Endothelial cell of umbilical vein (primary cell): ENCODE measurements around the gene GLCE. TPM values are rescaled to one million over a fixed set of nuclear protein-coding genes. Genes with fewer than 3 reads are reported as not detected.

Experiments used
- BruUV-seq: library from RNA; stranded (reverse); fragments of 400-500 nt; replicated peaks from 2 replicates; lab custom pipeline; 2021; lab: Mats Ljungman, UMichigan
- CTCF ChIA-PET: fragments of 300-600, 350-600 bp; sonication (Branson Sonifier 250); formaldehyde crosslinking; loops from one replicate; lab custom pipeline; 2021; ENCODE audit warnings: antibody characterized with exemption, inconsistent platforms; lab: Charles Lee
- POLR2A ChIA-PET: fragments of 300-600, 350-600 bp; sonication (Branson Sonifier 250); formaldehyde crosslinking; loops from one replicate; lab custom pipeline; 2021; ENCODE audit warnings: antibody characterized with exemption, inconsistent platforms; lab: Charles Lee
- DNase-seq: peaks from one replicate; pipeline ENCODE4 v3.0.0-alpha.2; 2011; ENCODE audit warnings: low read depth, low spot score
- FAIRE-seq: peaks from 2 replicates; lab custom pipeline; 2011; peaks lifted over from hg19 to GRCh38; lab: Jason Lieb, UNC
- H2AFZ ChIP-seq: 2 replicates; pipeline ENCODE4 v1.6.0; 2012; ENCODE audit warnings: low read depth, low read length, control low read depth, inconsistent platforms
- H3K27ac ChIP-seq: 2 replicates; pipeline ENCODE4 v1.5.1; 2011; ENCODE audit warnings: low read depth, mild to moderate bottlenecking, control low read depth, low read length, moderate library complexity; ENCODE audit not compliant: insufficient read depth
- H3K27me3 ChIP-seq, 2 experiments: 2 replicates each; pipeline versions ENCODE4 v1.6.0 to v1.6.1; 2011; ENCODE audit warnings: low read length in 2 of 2, mixed read lengths in 1 of 2; ENCODE audit not compliant: control insufficient read depth in 2 of 2, insufficient read depth in 2 of 2
- H3K36me3 ChIP-seq, 2 experiments: 2 replicates in 1 of 2; 3 replicates in 1 of 2; pipeline ENCODE4 v1.5.1; 2011; ENCODE audit warnings: low read length in 2 of 2, mild to moderate bottlenecking in 1 of 2, moderate library complexity in 1 of 2; ENCODE audit not compliant: control insufficient read depth in 2 of 2, insufficient read depth in 2 of 2; ENCODE audit errors: extremely low read depth in 1 of 2
- H3K4me1 ChIP-seq: 3 replicates; pipeline ENCODE4 v1.5.1; 2011; ENCODE audit warnings: mild to moderate bottlenecking, low read length; ENCODE audit not compliant: control insufficient read depth, insufficient read depth; ENCODE audit errors: extremely low read depth
- H3K4me2 ChIP-seq: 2 replicates; pipeline ENCODE4 v1.6.1; 2011; ENCODE audit warnings: low read length, control low read depth, mixed read lengths; ENCODE audit not compliant: insufficient read depth
- H3K4me3 ChIP-seq, 3 experiments: fragments of 200-600 bp in 1 of 3; sonication (generic), shearing (Covaris generic) in 1 of 3; replicated peaks in 1 of 3; 2 replicates each; pipeline ENCODE4 v1.5.1; 2011 to 2016; ENCODE audit warnings: control low read depth in 3 of 3, low read length in 3 of 3, mild to moderate bottlenecking in 2 of 3, inconsistent platforms in 1 of 3, low read depth in 1 of 3, moderate library complexity in 1 of 3; ENCODE audit not compliant: insufficient read depth in 1 of 3
- H3K79me2 ChIP-seq: 2 replicates; pipeline ENCODE4 v1.6.0; 2012; ENCODE audit warnings: low read length, inconsistent platforms; ENCODE audit not compliant: control insufficient read depth, insufficient read depth
- H3K9ac ChIP-seq: replicated peaks from 2 replicates; pipeline ENCODE3; 2011; ENCODE audit warnings: low read length, control low read depth; ENCODE audit not compliant: insufficient read depth; ENCODE audit errors: extremely low read depth
- H3K9me1 ChIP-seq: replicated peaks from 3 replicates; pipeline ENCODE4 v1.6.0; 2011; ENCODE audit warnings: mild to moderate bottlenecking, low read length; ENCODE audit not compliant: control insufficient read depth, insufficient read depth; ENCODE audit errors: extremely low read depth
- H3K9me3 ChIP-seq: replicated peaks from 2 replicates; pipeline ENCODE4 v1.5.1; 2012; ENCODE audit warnings: low read length, inconsistent platforms; ENCODE audit not compliant: control insufficient read depth, insufficient read depth
- H4K20me1 ChIP-seq: replicated peaks from 2 replicates; pipeline ENCODE3; 2011; ENCODE audit warnings: mild to moderate bottlenecking, low read length; ENCODE audit not compliant: control insufficient read depth, insufficient read depth; ENCODE audit errors: extremely low read depth
- EZH2 ChIP-seq: IDR thresholded peaks from 2 replicates; pipeline ENCODE4 v1.6.1; 2012; ENCODE audit warnings: borderline replicate concordance, low read depth, mild to moderate bottlenecking, moderate library complexity, low read length, inconsistent platforms; ENCODE audit not compliant: severe bottlenecking
- FOS ChIP-seq: IDR thresholded peaks from 2 replicates; pipeline ENCODE4 v1.6.1; 2011; ENCODE audit warnings: mild to moderate bottlenecking, low read length, moderate library complexity, borderline replicate concordance; ENCODE audit not compliant: insufficient read depth
- GATA2 ChIP-seq: IDR thresholded peaks from 2 replicates; pipeline ENCODE4 v1.7.0; 2011; ENCODE audit warnings: low read depth, mild to moderate bottlenecking, moderate library complexity, mixed read lengths, low read length; ENCODE audit not compliant: insufficient read length, insufficient read depth
- JUN ChIP-seq: IDR thresholded peaks from 2 replicates; pipeline ENCODE4 v1.6.1; 2011; ENCODE audit warnings: borderline replicate concordance, low read depth; ENCODE audit not compliant: insufficient read length, insufficient read depth
- MYC ChIP-seq: IDR thresholded peaks from one replicate; pipeline ENCODE4 v1.6.1; 2011; ENCODE audit warnings: mild to moderate bottlenecking, low read depth, low read length
- POLR2A ChIP-seq: IDR thresholded peaks from 2 replicates; pipeline ENCODE4 v1.6.1; 2012; ENCODE audit warnings: low read depth, mild to moderate bottlenecking, control low read depth, low read length
- POLR2AphosphoS5 ChIP-seq: IDR thresholded peaks from 2 replicates; pipeline ENCODE4 v1.6.1; 2012; ENCODE audit warnings: low read depth, mild to moderate bottlenecking, control low read depth, low read length, moderate library complexity; ENCODE audit not compliant: insufficient read depth
- dilution Hi-C: fragments of 300-500 bp; cut with MboI; formaldehyde crosslinking; loops from one replicate; pipeline ENCODE4 v1.15.0; 2019; ENCODE audit warnings: low sequenced_read_pairs; ENCODE audit not compliant: extremely low pct_ligation_motif_present
- intact Hi-C: fragments of 100-400 bp; cut with micrococcal nuclease; formaldehyde crosslinking; loops from one replicate; pipeline ENCODE4 v1.10.0; 2022
- polyA plus RNA-seq, 4 experiments: library from polyadenylated mRNA; depleted of rRNA in 3 of 4; stranded (reverse) in 3 of 4; unstranded in 1 of 4; fragments of >200 nt; gene quantifications; 2 replicates each; pipeline versions ENCODE4 v1.2.1 to v1.2.3, GENCODE V29; 2011 to 2012; ENCODE audit warnings: missing spikeins in 1 of 4
- total RNA-seq: library from RNA; stranded (reverse); gene quantifications from 2 replicates; pipeline ENCODE4 v1.2.3, GENCODE V29; 2021
- TF ChIP-seq, protein P1 (sequence below): IDR thresholded peaks from 2 replicates; pipeline ENCODE4 v1.6.1; 2011; ENCODE audit not compliant: insufficient read depth, insufficient read length
- TF ChIP-seq, protein P2 (sequence below), 2 donors: IDR thresholded peaks; 1 replicate in 1 of 2; 2 replicates in 1 of 2; pipeline ENCODE4 v1.5.1; 2011; ENCODE audit warnings: low read length in 2 of 2, mild to moderate bottlenecking in 2 of 2, moderate library complexity in 2 of 2, control low read depth in 1 of 2, inconsistent platforms in 1 of 2, low read depth in 1 of 2; ENCODE audit not compliant: insufficient read depth in 1 of 2; ENCODE audit errors: extremely low read depth in 1 of 2

The GLCE gene
- total and polyA plus RNA-seq, 2 donors (not counting 3 experiments of a cell fraction or from before 2014, with no cell fraction given), result 48.1 to 86.6 TPM

DNA sequence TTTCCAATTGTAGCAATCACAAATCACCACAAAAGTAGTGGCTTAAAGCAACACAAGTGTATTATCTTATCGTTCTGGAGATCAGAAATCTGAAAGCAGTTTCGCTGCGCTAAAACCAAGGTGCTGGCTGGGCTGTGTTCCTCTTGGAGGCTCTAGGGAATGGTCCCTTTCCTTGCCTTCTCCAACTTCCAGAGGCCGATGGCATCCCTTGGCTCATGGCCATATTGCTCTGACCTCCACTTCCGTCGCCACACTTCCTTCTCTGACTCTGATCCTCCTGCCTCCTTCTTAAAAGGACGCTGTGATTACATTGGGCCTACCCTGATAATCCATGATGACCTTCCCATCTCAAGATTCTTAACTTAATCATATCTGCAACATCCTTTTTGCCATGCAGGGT is 127.6 kb downstream of the GLCE start:
- CTCF ChIA-PET, result interaction anchor here (2.5 kb wide), 1 partner anchor 11 kb away, joined by 6 read pairs; no protein-coding TSS in a partner anchor
- no peak for FAIRE-seq

More for the DNA sequence above, 127.6 kb downstream of the GLCE start:
- Histone ChIP-seq H4K20me1 (no peaks in the 10 kb centered on the region), H3K4me2 (no peak overlapping the region), H3K27me3 (no peaks in the 10 kb centered on the region), H3K27ac (no peak overlapping the region), H3K36me3 (no peaks in the 10 kb centered on the region), H3K4me1 (no peaks in the 10 kb centered on the region), H2AFZ (no peak overlapping the region), H3K79me2 (no peaks in the 10 kb centered on the region), H3K4me3 (no peak overlapping the region), H3K9me3 (no peaks in the 10 kb centered on the region), H3K9me1 (no peaks in the 10 kb centered on the region), H3K9ac (no peak overlapping the region)
- POLR2A ChIA-PET, result no interaction called here
- intact Hi-C loops (no loop called here), dilution Hi-C loops (no loop called here)
- no peak for TF ChIP-seq FOS
- TF ChIP-seq POLR2AphosphoS5, result no peak
- no peak for TF ChIP-seq EZH2
- no peak for TF ChIP-seq JUN
- TF ChIP-seq GATA2, result no peak
- TF ChIP-seq POLR2A, result no peak
- TF ChIP-seq MYC, result no peak
- TF ChIP-seq, protein P1, sequence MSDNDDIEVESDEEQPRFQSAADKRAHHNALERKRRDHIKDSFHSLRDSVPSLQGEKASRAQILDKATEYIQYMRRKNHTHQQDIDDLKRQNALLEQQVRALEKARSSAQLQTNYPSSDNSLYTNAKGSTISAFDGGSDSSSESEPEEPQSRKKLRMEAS, result no peak
- TF ChIP-seq, protein P2, sequence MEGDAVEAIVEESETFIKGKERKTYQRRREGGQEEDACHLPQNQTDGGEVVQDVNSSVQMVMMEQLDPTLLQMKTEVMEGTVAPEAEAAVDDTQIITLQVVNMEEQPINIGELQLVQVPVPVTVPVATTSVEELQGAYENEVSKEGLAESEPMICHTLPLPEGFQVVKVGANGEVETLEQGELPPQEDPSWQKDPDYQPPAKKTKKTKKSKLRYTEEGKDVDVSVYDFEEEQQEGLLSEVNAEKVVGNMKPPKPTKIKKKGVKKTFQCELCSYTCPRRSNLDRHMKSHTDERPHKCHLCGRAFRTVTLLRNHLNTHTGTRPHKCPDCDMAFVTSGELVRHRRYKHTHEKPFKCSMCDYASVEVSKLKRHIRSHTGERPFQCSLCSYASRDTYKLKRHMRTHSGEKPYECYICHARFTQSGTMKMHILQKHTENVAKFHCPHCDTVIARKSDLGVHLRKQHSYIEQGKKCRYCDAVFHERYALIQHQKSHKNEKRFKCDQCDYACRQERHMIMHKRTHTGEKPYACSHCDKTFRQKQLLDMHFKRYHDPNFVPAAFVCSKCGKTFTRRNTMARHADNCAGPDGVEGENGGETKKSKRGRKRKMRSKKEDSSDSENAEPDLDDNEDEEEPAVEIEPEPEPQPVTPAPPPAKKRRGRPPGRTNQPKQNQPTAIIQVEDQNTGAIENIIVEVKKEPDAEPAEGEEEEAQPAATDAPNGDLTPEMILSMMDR (IDR thresholded peaks at IDR 0.05; ENCODE audit: extremely low read depth in 1 of 2, insufficient read depth in 1 of 2, low read depth in 1 of 2, low read length in 2 of 2), result no peak
- DNase-seq, result no peak
- BruUV-seq, result no TSS peak
